Lower leg skin (tissue), 3 donors: ENCODE data around the gene TMPO.

ENCODE experiments used
- CTCF ChIP-seq, 3 donors: fragments of 450-650 bp; IDR thresholded peaks; one replicate each; pipeline ENCODE4 v1.5.1; 2016; ENCODE audit warnings: antibody characterized with exemption in 3 of 3, mild to moderate bottlenecking in 3 of 3, moderate library complexity in 2 of 3
- POLR2A ChIP-seq, 2 donors: fragments of 450-650 bp; IDR thresholded peaks; one replicate each; pipeline ENCODE4 v1.6.1; 2016 to 2017; ENCODE audit warnings: antibody characterized with exemption in 2 of 2, mild to moderate bottlenecking in 1 of 2, moderate library complexity in 1 of 2

GRCh38 chr12:98544751-98545150 lies 29.4 kb downstream of the TMPO start:
- no peak for TF ChIP-seq CTCF (IDR thresholded peaks at IDR 0.05)
- no peak for TF ChIP-seq POLR2A (IDR thresholded peaks at IDR 0.05)
